Central memory CD8-positive, alpha-beta T cell (primary cell): ENCODE measurements around the gene SPTLC3.

Source experiments
- ATAC-seq: fragments of 150-1000 bp; cut with Tn5 transposase; replicated peaks from 2 replicates; pipeline ENCODE4 v1.10.0; 2022; ENCODE audit warnings: mild to moderate bottlenecking, moderate FRiP score, moderate number of reproducible peaks; ENCODE audit not compliant: poor library complexity, severe bottlenecking; ENCODE audit errors: extremely low read depth
- DNase-seq, 2 donors: peaks; one replicate each; pipeline ENCODE4 v3.0.0; 2021; ENCODE audit warnings: low spot score in 2 of 2
- H3K27ac Mint-ChIP-seq: one replicate; pipeline ENCODE4 v1.8.0; 2022; ENCODE audit warnings: low read depth, mild to moderate bottlenecking, moderate library complexity, mixed read lengths
- H3K27me3 Mint-ChIP-seq: one replicate; pipeline ENCODE4 v1.8.0; 2022; ENCODE audit warnings: mixed read lengths
- H3K36me3 Mint-ChIP-seq: one replicate; pipeline ENCODE4 v1.8.0; 2022; ENCODE audit warnings: mild to moderate bottlenecking, moderate library complexity, mixed read lengths; ENCODE audit not compliant: insufficient read depth
- H3K4me1 Mint-ChIP-seq: one replicate; pipeline ENCODE4 v1.8.0; 2022; ENCODE audit warnings: mixed read lengths
- H3K4me3 Mint-ChIP-seq: one replicate; pipeline ENCODE4 v1.8.0; 2022; ENCODE audit warnings: mild to moderate bottlenecking, moderate library complexity, mixed read lengths
- H3K9me3 Mint-ChIP-seq: one replicate; pipeline ENCODE4 v1.8.0; 2022; ENCODE audit warnings: mixed read lengths

SPTLC3 gene

DNA sequence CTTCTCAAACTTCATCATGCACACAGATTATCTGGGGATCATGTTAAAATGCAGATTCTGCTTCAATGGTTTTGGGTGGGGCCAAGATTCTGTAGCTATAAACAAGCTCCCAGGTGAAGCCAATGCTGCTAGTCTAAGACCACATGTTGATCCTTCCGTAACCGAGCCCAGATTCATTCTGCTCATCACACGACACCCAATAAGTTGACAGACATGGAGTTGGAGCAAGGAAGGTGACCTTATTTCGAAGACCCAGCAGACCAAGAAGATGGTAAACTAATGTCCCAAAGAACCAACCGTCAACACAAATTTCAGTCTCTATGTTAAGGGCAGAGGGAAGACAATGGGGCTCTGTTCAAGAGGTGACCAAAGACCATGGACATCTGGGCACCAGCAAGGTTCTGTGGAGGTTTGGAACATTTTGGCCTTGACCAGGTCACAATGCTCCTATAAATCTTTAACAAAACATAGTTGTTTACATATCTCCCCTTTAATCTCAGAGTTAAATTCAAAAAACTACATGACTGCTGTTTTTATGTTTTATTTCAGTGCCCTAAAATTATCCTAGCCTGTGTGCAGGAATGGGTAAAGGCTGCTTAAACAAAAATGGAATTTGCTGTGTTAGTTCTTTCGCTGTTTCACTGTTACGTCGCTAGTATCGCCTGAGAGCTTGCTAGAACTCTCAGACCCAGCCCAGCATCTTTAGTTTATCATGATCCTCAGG is 50.1 kb downstream of the SPTLC3 start:
- ATAC-seq (no peak), DNase-seq (no peak)
- peaks cover 18% of the 10 kb centered on the region for H3K9me3 Mint-ChIP-seq
- H3K27me3 Mint-ChIP-seq = no peaks in the 10 kb centered on the region
- no peaks in the 10 kb centered on the region for H3K4me1 Mint-ChIP-seq
- H3K36me3 Mint-ChIP-seq = no peaks in the 10 kb centered on the region
- H3K4me3 Mint-ChIP-seq = no peak overlapping the region
- no peak overlapping the region for H3K27ac Mint-ChIP-seq

DNA sequence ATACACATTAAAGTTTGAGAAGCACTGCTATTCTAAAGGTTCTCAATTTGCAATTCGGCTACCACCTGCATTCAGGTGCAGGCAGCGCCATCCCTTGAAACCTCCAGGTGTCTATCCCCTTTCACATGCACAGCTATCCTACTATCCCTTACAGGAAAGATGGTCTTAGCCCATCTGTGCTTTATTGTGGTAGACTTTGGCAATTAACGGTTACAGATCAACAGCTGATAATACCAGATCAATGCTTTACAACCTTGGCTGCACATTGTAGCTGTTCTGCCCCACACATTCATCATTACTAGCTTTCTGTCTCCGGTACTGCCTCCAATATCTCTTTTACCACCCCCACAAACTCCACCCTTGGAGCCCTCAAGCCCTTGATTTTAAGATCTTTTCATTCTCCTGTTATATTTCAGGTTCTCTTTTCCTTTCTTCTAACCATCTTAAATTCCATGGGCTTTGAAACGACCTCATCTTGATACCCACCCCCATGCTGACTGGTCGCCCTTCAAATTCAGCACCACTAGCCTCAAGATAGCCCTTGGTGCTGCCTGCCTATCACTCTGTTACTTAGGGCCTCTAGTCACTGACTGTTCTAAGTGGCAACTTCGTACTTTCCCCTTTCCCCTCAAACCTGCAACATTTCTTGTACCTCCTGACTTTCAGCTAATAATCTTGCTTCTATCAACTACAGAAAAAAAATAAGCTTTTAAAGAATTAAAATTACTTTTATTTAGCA is 50.8 kb downstream of the SPTLC3 start:
- ATAC-seq = no peak
- DNase-seq = no peak
- H3K9me3 Mint-ChIP-seq = peaks cover 18% of the 10 kb centered on the region
- H3K27me3 Mint-ChIP-seq = no peaks in the 10 kb centered on the region
- no peak overlapping the region for H3K4me3 Mint-ChIP-seq
- H3K36me3 Mint-ChIP-seq = no peaks in the 10 kb centered on the region
- no peaks in the 10 kb centered on the region for H3K4me1 Mint-ChIP-seq
- no peak overlapping the region for H3K27ac Mint-ChIP-seq

DNA sequence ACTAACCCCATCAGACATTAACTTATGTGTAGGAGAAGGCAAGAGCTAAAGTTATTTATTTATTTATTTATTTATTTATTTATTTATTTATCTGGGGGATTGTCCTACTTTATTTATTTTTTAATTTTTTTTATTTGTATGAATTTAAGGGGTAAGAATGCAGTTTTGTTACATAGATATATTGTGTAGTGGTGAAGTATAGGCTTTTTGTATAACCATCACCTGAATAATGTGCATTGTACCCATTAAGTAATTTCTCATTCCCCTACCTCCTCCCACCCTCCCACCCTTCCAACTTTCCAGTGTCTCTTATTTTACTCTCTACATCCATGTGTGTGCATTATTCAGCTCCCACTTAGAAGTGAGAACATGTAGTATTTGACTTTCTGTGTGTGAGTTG is 51.6 kb downstream of the SPTLC3 start:
- no peak for ATAC-seq
- H3K4me3 Mint-ChIP-seq = no peak overlapping the region

DNA sequence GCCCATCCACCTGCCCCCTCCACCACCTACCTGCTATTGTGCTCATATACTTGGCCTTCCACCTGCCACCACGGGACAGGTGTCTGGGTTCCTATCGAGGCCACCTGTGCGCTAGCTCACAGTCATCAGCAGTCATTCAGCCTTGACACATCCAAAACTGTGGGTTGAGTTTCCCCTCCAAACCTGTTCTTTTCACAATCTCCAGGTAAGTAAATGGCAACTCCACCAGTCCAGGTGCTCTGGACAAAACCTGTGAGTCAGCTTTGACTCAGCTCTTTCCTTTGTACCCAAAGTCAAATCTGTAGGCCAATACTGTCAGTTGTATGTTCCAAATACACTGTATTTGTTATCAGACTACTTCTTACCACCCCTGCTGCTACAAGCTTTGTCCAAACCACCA is 52.6 kb downstream of the SPTLC3 start:
- no peak overlapping the region for H3K4me3 Mint-ChIP-seq
- no peaks in the 10 kb centered on the region for H3K36me3 Mint-ChIP-seq
- peaks cover 19% of the 10 kb centered on the region for H3K9me3 Mint-ChIP-seq
- H3K4me1 Mint-ChIP-seq = no peaks in the 10 kb centered on the region
- no peak overlapping the region for H3K27ac Mint-ChIP-seq
- no peaks in the 10 kb centered on the region for H3K27me3 Mint-ChIP-seq
- ATAC-seq (no peak), DNase-seq (no peak)

More for the DNA sequence above, 51.6 kb downstream of the SPTLC3 start:
- H3K36me3 Mint-ChIP-seq = no peaks in the 10 kb centered on the region
- H3K4me1 Mint-ChIP-seq = no peaks in the 10 kb centered on the region
- no peak for DNase-seq
- H3K27me3 Mint-ChIP-seq = no peaks in the 10 kb centered on the region
- no peak overlapping the region for H3K27ac Mint-ChIP-seq
- peaks cover 18% of the 10 kb centered on the region for H3K9me3 Mint-ChIP-seq

GRCh38 chr20:13062789-13063188 is 54.0 kb downstream of the SPTLC3 start:
- DNase-seq (no peak), ATAC-seq (no peak)
- Mint-ChIP-seq H3K27ac (no peak overlapping the region), H3K4me3 (no peak overlapping the region), H3K4me1 (no peaks in the 10 kb centered on the region), H3K36me3 (no peaks in the 10 kb centered on the region), H3K9me3 (peaks cover 24% of the 10 kb centered on the region), H3K27me3 (no peaks in the 10 kb centered on the region)

DNA sequence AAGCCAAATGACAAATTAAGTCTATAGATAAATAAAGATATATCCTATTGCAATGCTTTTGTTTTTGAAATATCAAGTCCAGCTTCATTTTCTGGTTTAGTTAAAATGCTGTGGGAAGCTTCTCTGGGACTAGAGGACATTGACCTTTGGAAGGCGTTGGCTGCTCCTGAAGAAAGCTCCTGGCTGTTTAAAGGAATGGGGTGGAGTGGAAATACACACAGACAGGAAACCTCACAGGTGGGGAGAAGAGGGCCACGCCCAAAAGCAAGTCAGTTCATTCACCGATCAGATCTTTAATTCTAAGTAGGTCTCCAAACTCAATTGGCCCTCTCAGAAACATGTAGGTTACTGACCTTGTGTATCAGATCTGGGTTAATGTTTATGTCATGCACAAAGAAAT is 59.6 kb downstream of the SPTLC3 start:
- Mint-ChIP-seq H3K27me3 (no peaks in the 10 kb centered on the region), H3K4me3 (no peak overlapping the region), H3K4me1 (no peaks in the 10 kb centered on the region), H3K36me3 (no peaks in the 10 kb centered on the region), H3K9me3 (peaks cover 6% of the 10 kb centered on the region), H3K27ac (no peak overlapping the region)
- no peak for ATAC-seq
- no peak for DNase-seq

GRCh38 chr20:13081877-13082276 is 73.1 kb downstream of the SPTLC3 start:
- no peaks in the 10 kb centered on the region for H3K4me1 Mint-ChIP-seq
- no peak overlapping the region for H3K4me3 Mint-ChIP-seq
- no peak for ATAC-seq
- no peak for DNase-seq
- H3K27ac Mint-ChIP-seq = no peak overlapping the region
- no peaks in the 10 kb centered on the region for H3K9me3 Mint-ChIP-seq
- H3K36me3 Mint-ChIP-seq = no peaks in the 10 kb centered on the region
- H3K27me3 Mint-ChIP-seq = no peaks in the 10 kb centered on the region

DNA sequence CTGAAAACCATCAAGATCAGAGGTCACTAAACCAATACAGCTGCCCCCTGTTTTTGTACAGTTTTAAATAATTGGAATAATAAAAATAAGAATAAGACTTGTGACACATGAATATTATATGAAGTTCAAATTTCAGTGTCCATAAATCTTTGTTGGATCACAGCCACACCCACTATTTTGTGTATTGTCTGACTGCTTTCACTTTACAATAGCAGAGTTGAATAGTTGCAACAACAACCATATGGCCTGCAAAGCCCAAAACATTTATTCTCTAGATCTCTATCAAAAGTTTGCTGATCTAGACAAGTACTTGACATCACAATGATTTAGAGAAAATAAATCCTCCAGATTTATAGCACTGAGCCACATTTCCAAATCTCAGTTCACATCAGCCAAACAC is 73.6 kb downstream of the SPTLC3 start:
- Mint-ChIP-seq H3K27ac (no peak overlapping the region), H3K4me1 (no peaks in the 10 kb centered on the region), H3K4me3 (no peak overlapping the region), H3K9me3 (no peaks in the 10 kb centered on the region), H3K36me3 (no peaks in the 10 kb centered on the region), H3K27me3 (no peaks in the 10 kb centered on the region)
- no peak for ATAC-seq
- no peak for DNase-seq

DNA sequence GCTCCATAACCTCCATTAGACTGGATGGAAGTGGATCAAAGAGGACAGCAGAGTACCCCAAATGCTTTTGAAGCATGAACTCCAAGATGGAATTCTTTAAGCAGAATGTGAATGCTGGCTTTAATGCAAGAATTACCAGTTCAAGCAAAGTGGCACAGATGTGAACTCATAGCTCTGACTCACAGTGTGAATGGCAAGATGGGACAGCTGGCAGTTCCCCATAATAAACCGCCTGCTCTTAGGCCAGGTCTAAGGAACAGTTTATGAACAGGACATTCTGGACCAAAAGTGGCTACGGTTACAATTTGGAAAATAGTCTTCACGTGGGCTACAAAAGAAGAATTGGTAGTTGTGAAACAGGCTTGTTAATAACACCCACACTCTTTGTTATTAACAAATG is 76.5 kb downstream of the SPTLC3 start:
- Mint-ChIP-seq H3K4me1 (no peaks in the 10 kb centered on the region), H3K4me3 (no peak overlapping the region), H3K27me3 (no peaks in the 10 kb centered on the region), H3K36me3 (no peaks in the 10 kb centered on the region), H3K9me3 (no peaks in the 10 kb centered on the region), H3K27ac (no peak overlapping the region)
- no peak for DNase-seq
- ATAC-seq = no peak

GRCh38 chr20:13089950-13090469 is 81.2 kb downstream of the SPTLC3 start:
- Mint-ChIP-seq H3K36me3 (no peaks in the 10 kb centered on the region), H3K9me3 (no peaks in the 10 kb centered on the region), H3K27me3 (no peaks in the 10 kb centered on the region), H3K4me1 (no peaks in the 10 kb centered on the region), H3K27ac (no peak overlapping the region), H3K4me3 (no peak overlapping the region)
- no peak for DNase-seq
- ATAC-seq = no peak

- ATAC-seq (no peak), DNase-seq (no peak)
- H3K27me3 Mint-ChIP-seq = no peaks in the 10 kb centered on the region
- no peak overlapping the region for H3K4me3 Mint-ChIP-seq
- H3K4me1 Mint-ChIP-seq = no peaks in the 10 kb centered on the region
- no peaks in the 10 kb centered on the region for H3K9me3 Mint-ChIP-seq
- H3K36me3 Mint-ChIP-seq = no peaks in the 10 kb centered on the region
- no peak overlapping the region for H3K27ac Mint-ChIP-seq
Measured at GRCh38 chr20:13092111-13092510, 83.3 kb downstream of the SPTLC3 start.

- DNase-seq = no peak
- ATAC-seq = no peak
- Mint-ChIP-seq H3K9me3 (no peaks in the 10 kb centered on the region), H3K27me3 (no peaks in the 10 kb centered on the region), H3K4me3 (no peak overlapping the region), H3K27ac (no peak overlapping the region), H3K36me3 (no peaks in the 10 kb centered on the region), H3K4me1 (no peaks in the 10 kb centered on the region)
Measured at GRCh38 chr20:13094976-13095375, 86.2 kb downstream of the SPTLC3 start.

GRCh38 chr20:13098720-13099355 is 90.1 kb downstream of the SPTLC3 start:
- Mint-ChIP-seq H3K9me3 (no peaks in the 10 kb centered on the region), H3K27me3 (no peaks in the 10 kb centered on the region), H3K36me3 (no peaks in the 10 kb centered on the region), H3K4me1 (no peaks in the 10 kb centered on the region), H3K27ac (no peak overlapping the region), H3K4me3 (no peak overlapping the region)
- no peak for ATAC-seq
- no peak for DNase-seq
